GF-D8 (cell line): ENCODE results near the gene C10orf67.
"Not testable (repeated sequence)": the region's sequence is repeated elsewhere in the genome, so short reads cannot be mapped to it uniquely, and the experiment has no call there.

Experiments
- DNase-seq: peaks from one replicate; lab custom pipeline; 2025; lab: John Stamatoyannopoulos, UW

The C10orf67 gene

DNA sequence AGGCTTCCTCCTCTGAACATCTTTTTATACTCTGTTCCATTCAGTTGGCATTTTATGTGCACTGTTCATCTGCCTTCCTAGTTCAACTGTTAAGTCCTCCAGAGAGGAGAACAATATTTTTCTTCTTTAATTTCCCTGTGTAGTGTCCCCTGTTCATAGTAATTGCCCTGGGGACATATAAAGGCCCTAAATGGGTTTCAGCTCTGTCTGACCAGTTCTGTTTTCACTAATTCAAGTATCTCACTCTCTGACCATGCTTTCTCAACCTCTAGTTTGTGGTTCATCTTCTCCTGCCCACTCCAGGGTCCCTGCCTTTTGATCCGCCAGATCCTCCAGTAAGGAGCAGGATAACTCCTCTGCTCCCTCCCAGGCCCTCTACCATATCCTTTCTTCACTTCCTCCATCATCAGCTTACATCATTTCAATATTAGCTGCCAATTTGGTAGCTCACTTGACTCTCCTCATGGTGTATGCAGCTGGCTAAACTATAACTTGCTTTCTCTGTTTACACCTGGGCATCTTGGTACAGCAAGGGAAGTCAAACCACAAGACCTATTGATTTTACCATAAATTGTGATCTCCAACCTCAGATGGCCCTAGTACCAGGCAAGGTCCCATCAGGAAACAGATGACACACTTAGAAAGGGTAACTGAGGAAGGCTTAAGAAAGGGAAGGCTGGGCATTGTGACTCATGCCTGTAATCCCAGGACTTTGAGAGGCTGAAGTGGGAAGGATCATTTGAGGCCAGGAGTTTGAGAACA, 17.7 kb upstream of the C10orf67 start:
- no peak for DNase-seq

- no peak for DNase-seq
These were observed 17.1 kb upstream of the C10orf67 start for GRCh38 chr10:23361665-23362064.

- DNase-seq: no peak
These were observed 15.2 kb upstream of the C10orf67 start for GRCh38 chr10:23359692-23360380.

DNA sequence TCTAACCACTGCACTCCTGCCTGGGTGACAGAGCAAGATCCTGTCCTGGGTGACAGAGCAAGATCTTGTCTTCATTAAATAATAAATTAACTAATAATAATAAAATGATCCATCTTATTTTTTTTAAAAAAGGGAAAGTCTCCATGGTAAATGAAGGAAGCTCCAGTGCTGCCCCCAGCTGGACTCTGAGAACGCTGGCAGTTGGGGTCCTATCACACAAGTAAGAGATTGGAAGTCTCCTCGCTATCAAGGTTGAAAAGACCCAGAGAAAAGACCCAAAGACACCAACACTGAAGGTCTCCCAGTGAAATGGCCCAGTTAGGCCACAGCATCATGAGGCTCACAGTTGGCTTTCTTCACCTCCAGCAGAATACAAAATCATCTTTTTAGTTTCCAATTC, 13.8 kb upstream of the C10orf67 start:
- DNase-seq: no peak

- DNase-seq: no peak
These were observed 10.2 kb upstream of the C10orf67 start for GRCh38 chr10:23354630-23355279.

DNA sequence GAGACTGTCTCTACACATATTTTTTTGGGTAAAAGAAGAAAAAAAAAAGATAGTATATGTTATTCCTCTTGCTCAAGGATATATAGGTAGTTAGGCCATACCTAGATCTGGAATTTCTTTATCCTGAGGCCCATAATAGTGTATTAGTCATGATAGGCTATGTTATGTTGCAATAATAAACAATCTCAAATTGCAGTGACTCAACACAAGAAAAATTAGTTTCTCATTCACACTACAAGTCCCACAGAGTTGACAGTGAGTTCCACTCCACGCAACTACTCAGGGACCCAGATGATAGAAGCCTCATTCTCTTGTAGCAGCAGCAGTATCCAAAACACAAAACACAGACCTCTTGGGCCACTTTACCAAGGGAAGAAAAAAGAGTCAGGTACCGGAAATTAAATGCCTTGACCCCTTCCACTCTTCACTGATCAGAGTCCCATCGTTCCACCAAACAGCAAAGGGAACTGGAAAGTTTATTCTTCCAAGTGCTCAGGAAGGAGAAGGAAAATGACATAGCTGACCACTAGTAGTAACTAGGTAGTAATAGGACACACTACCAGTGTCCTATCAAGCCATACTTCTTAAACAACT, 7.4 kb upstream of the C10orf67 start:
- DNase-seq: no peak

GRCh38 chr10:23350706-23351105, 6.1 kb upstream of the C10orf67 start:
- not testable (repeated sequence) for DNase-seq

GRCh38 chr10:23345861-23346260, 1.3 kb upstream of the C10orf67 start:
- no peak for DNase-seq

- DNase-seq: no peak
These were observed 881 bp downstream of the C10orf67 start for GRCh38 chr10:23343591-23344240.

DNA sequence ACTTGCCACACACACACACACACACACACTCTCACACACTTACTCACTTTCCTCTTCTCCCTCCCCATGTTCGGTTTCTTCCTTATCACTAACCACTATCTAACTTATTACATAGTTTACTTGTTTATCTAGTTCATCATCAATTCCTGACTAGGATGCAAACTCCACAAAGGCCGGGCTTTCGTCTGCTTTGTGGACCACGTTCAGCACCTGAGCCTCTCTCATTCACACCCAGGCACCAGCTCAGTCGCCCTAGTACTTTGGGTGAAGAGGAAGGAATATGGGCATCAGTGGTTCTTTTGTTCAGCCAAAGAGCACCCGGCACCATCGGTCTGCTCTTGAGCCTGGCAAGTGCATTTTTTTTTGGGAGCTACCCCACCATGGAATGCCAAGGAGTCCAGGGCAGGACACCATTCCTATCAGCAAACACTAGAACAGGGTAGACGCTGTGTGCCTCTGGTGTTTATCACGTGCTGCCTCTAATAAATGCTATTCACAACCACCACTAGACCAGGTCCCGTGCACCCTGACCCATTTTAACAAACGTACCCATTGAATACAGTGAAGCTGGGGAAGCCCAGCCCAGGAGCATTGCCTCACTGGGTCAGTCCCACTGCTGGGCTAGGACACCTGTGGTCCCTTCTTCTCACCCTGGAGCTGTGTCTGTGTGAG, 2.2 kb downstream of the C10orf67 start:
- DNase-seq: no peak

GRCh38 chr10:23341004-23341403, 3.6 kb downstream of the C10orf67 start:
- DNase-seq: no peak

GRCh38 chr10:23340354-23340753, 4.2 kb downstream of the C10orf67 start:
- no peak for DNase-seq

DNA sequence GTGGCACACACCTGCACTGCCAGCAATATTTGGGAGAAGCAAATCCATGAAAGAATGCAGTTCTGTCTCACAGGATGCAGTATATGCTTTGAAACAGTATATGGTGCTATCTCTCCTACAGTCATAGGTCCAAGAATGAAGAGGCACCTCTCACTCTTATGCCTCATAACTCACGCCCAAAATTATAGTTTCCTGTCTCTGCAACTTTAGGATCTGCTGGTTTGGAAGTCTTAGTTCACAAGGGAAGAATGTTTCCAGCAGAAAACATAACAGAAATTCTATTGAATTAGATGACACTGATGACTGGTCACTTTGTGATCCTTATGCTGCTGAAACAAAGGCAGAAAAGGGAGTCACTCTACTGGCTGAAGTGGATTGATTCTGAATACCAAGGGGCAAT, 5.7 kb downstream of the C10orf67 start:
- no peak for DNase-seq

DNA sequence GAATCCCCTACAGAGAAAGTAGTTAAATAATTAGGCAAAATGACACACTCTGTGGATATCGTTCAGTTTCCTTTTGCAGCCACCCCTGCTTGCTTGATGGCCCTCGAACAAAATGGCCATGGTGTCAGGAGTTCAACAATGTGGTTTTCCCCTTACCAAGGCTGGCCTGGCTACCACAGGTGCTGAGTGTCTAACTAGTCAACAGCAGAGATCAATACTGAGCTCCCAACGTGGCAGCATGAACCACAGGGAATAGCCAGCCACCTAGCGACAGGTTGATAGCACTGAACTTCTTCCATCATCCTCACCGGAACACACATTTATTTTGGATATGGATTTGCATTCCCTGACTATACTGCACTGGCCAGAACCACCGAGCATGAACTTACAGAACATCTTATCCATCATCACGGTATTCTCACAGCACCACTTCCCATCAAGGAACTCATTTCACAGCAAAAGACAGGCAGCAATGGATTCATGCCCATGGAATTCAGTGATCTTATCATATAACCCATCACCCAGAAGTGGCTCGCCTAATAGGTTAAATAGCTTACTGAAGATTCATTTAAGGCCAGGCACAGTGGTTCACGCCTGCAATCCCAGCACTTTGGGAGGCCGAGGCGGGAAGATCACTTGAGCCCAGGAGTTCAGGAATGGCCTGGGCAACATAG, 6.3 kb downstream of the C10orf67 start:
- no peak for DNase-seq

DNA sequence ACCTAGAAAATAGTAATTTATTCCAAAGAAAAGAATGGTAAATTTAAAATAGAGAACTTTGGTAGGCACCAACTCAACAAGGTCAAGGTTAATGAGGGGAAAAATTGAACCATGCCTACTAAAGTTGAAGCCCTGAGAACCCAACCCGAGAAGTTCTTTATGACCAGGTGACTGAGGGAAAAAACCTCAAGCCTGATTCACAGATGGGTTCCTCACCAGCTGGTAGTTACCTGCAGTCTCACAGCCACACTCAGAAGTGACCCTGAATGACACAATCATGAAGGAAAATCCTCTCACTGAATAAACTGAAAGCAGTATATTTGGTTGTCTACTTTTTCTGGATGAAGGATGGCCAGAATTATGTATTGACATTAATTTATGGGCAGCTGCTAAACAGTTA, 7.0 kb downstream of the C10orf67 start:
- DNase-seq: no peak

- DNase-seq: no peak
These were observed 12.9 kb downstream of the C10orf67 start for GRCh38 chr10:23331567-23332301.

- no peak for DNase-seq
These were observed 13.6 kb downstream of the C10orf67 start for GRCh38 chr10:23330948-23331347.

- no peak for DNase-seq
These were observed 17.9 kb downstream of the C10orf67 start for GRCh38 chr10:23326544-23327307.

DNA sequence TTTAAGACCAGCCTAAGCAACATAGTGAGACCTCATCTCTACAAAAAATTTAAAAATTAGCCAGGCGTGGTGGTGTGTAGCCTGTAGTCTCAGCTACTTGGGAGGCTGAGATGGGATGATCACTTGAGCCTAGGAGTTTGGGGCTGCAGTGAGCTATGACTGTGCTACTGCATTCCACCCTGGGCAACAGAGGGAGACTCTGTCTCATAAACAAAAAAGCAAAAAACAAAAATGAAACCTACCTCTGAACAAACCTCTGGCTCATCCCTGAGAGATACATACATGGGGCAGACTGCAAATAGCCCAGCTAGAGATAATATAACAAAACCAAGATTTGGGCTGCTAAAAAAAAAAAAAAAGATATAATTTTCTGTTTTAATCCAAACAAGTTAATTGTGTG, 19.5 kb downstream of the C10orf67 start:
- no peak for DNase-seq

DNA sequence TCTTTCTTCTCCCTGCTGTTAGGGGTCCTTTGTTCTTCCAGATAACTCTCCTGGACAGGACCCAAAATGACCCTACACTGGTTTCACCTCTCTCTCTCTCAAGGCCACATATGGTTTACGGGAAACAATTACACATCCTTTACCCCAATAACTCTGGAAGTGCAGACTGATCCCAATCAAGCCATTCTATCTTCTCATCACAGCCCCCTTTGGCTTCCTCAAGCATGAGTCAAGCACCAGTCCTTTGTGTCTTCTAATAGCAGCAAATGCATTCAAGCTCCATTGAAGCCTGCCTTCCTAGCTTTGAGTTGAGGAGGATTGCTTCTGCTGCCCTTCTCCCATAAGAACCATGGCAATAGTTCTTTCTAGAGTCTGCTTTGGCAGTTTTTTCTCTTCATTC, 20.2 kb downstream of the C10orf67 start:
- no peak for DNase-seq
